ENCODE measurements around the gene RASGRP3.

Gene RASGRP3

DNA sequence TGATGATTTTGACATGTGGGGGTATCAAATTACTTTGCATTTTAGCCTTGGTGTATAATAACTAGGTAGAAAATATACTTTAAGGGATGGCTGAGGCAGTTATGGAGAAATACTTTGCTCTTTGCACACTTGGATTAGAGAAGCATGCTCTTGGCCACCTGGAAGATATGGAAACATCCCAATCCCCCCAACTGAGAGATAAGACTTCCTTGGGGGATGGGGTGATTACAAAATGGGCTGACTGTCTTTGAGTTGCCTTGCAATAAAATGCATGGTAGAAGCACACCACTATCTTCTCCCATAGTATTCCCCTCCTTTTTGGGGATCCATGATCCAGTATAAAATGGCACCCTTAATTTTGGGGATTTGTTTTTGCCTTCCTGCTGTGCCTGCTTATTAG lies 137.7 kb downstream of the RASGRP3 start:
- DNase-seq: no peak
- Mint-ChIP-seq H3K27ac (no peak overlapping the region), H3K4me1 (ENCODE audit: low read depth) (no peaks in the 10 kb centered on the region), H3K9me3 (peaks cover 20% of the 10 kb centered on the region), H3K36me3 (ENCODE audit: low read depth) (peaks cover 22% of the 10 kb centered on the region), H3K27me3 (no peaks in the 10 kb centered on the region), H3K4me3 (no peak overlapping the region)

Data from activated T-cell treated with anti-CD3 and anti-CD28 coated beads, Interleukin-2, amount 50 U/mL, for 24 hours (primary cell).